HepG2 (cell line): ENCODE results near the gene MICOS13.

Source experiments
- EP300 ChIP-seq, 3 experiments: sonication (generic) in 1 of 3; formaldehyde crosslinking in 1 of 3; IDR thresholded peaks; 2 replicates each; pipeline versions ENCODE4 v1.5.1 to v1.6.1; 2011 to 2020; ENCODE audit warnings: low read depth in 2 of 3, low read length in 2 of 3, borderline replicate concordance in 1 of 3, improper control_type of control experiment in 1 of 3, mild to moderate bottlenecking in 1 of 3, missing genetic modification reagents in 1 of 3, moderate library complexity in 1 of 3
- TP53 ChIP-seq: sonication (generic); formaldehyde crosslinking; conservative IDR thresholded peaks from 2 replicates; pipeline ENCODE4 v1.4.0; 2020; ENCODE audit warnings: missing genetic modification reagents
- TF ChIP-seq, protein P1 (sequence below), 2 experiments: sonication (generic) in 1 of 2; formaldehyde crosslinking in 1 of 2; IDR thresholded peaks; 2 replicates each; pipeline versions ENCODE4 v1.5.1 to v1.6.1; 2011 to 2020; ENCODE audit warnings: borderline replicate concordance in 1 of 2, low read depth in 1 of 2, low read length in 1 of 2, mild to moderate bottlenecking in 1 of 2, missing genetic modification reagents in 1 of 2, moderate library complexity in 1 of 2
- TF ChIP-seq, protein P2 (sequence below): sonication (generic); formaldehyde crosslinking; IDR thresholded peaks from 2 replicates; pipeline ENCODE4 v1.5.0; 2020; ENCODE audit warnings: mild to moderate bottlenecking, missing genetic modification reagents, moderate library complexity
- TF ChIP-seq, protein P3 (sequence below): sonication (generic); formaldehyde crosslinking; IDR thresholded peaks from 2 replicates; pipeline ENCODE4 v1.4.0; 2020; ENCODE audit warnings: missing genetic modification reagents

DNA sequence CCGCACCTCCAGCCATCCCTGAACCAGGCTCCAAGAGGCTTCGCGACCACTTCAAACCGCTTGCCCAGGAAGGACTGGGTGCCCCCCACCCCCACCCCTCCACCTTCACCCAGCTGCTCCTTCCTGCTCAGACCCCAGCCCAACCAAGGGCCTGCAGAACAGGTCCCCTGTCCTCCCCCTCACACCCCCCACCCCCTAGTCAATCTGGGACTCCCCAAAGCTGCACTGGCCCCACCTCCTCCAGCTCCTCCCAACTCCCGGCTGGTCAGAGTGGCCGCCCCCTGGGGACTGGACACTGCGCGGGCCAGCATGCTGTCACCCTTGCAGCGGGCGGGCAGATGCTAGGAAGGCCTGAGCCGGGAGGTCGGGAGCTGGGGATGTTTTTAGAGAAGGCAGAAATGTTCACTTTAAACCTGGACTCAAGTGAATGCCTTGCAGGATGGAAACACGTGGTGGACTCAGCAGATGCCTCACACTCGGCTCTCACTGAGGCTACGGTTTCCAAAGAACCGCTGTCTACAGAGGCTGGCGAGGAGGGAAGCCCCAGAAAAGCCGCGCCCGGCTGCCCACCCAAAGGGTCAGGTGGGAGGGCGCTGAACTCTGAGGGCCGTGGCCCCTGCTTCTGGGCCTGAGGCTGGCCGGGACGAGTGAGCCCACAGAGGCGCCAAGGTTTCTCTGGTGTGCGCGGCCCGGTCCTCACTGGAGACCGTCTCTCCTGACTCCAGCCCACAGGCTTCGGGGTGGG, 17.7 kb upstream of the MICOS13 start:
- TF ChIP-seq EP300 (IDR thresholded peaks at IDR 0.05; ENCODE audit: low read depth in 2 of 2, low read length in 2 of 2) = no peak
- TF ChIP-seq EP300 (CRISPR knock-in tag; IDR thresholded peaks at IDR 0.05; ENCODE audit: borderline replicate concordance) = no peak
- TF ChIP-seq, protein P1, sequence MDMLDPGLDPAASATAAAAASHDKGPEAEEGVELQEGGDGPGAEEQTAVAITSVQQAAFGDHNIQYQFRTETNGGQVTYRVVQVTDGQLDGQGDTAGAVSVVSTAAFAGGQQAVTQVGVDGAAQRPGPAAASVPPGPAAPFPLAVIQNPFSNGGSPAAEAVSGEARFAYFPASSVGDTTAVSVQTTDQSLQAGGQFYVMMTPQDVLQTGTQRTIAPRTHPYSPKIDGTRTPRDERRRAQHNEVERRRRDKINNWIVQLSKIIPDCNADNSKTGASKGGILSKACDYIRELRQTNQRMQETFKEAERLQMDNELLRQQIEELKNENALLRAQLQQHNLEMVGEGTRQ (IDR thresholded peaks at IDR 0.05; ENCODE audit: low read depth, low read length) = no peak
- TF ChIP-seq, protein P1 (CRISPR knock-in tag; IDR thresholded peaks at IDR 0.05; ENCODE audit: borderline replicate concordance) = no peak
- no peak for TF ChIP-seq TP53 (CRISPR knock-in tag)
- TF ChIP-seq, protein P2, sequence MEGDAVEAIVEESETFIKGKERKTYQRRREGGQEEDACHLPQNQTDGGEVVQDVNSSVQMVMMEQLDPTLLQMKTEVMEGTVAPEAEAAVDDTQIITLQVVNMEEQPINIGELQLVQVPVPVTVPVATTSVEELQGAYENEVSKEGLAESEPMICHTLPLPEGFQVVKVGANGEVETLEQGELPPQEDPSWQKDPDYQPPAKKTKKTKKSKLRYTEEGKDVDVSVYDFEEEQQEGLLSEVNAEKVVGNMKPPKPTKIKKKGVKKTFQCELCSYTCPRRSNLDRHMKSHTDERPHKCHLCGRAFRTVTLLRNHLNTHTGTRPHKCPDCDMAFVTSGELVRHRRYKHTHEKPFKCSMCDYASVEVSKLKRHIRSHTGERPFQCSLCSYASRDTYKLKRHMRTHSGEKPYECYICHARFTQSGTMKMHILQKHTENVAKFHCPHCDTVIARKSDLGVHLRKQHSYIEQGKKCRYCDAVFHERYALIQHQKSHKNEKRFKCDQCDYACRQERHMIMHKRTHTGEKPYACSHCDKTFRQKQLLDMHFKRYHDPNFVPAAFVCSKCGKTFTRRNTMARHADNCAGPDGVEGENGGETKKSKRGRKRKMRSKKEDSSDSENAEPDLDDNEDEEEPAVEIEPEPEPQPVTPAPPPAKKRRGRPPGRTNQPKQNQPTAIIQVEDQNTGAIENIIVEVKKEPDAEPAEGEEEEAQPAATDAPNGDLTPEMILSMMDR = no peak
- TF ChIP-seq, protein P3, sequence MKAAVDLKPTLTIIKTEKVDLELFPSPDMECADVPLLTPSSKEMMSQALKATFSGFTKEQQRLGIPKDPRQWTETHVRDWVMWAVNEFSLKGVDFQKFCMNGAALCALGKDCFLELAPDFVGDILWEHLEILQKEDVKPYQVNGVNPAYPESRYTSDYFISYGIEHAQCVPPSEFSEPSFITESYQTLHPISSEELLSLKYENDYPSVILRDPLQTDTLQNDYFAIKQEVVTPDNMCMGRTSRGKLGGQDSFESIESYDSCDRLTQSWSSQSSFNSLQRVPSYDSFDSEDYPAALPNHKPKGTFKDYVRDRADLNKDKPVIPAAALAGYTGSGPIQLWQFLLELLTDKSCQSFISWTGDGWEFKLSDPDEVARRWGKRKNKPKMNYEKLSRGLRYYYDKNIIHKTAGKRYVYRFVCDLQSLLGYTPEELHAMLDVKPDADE = no peak
